ENCODE data around the gene GNAL. TPM values are rescaled to one million over a fixed set of nuclear protein-coding genes. Genes with fewer than 3 reads are reported as not detected.

The GNAL gene
- total and polyA plus RNA-seq, 10 donors = 0.74 to 5.7 (median 3.0) TPM

DNA sequence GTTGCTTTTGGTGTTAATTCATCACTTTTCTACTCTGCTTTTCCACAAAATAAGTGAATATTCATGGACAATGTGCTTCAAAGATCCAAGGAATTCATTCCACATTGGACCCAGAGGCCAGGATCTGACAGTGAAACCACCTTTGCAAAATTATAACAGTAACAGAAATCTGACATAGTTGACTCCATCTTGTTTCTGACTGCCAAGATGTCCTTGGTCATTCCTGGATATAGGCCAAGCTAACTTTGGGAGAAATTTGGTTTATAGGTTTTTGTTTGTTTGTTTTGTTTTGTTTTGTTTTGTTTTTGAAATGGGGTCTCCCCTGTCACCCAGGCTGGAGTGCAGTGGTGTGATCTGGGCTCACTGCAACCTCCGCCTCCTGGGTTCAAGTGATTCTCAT lies 208.7 kb downstream of the GNAL start:
- Histone ChIP-seq H3K9me3 (no peaks in the 10 kb centered on the region), H3K36me3 (peaks cover 0 to 97% (median 31%) of the 10 kb centered on the region in 6 donors), H3K27me3 (replicated peaks in 1 of 7) (no peaks in the 10 kb centered on the region), H3K4me3 (no peak overlapping the region), H3K27ac (no peak overlapping the region), H3K4me1 (peaks cover 0 to 24% (median 9%) of the 10 kb centered on the region in 6 donors)
- TF ChIP-seq POLR2AphosphoS5 (IDR thresholded peaks at IDR 0.05) (no peak), POLR2A (IDR thresholded peaks at IDR 0.05) (no peak)
- TF ChIP-seq, protein P1, sequence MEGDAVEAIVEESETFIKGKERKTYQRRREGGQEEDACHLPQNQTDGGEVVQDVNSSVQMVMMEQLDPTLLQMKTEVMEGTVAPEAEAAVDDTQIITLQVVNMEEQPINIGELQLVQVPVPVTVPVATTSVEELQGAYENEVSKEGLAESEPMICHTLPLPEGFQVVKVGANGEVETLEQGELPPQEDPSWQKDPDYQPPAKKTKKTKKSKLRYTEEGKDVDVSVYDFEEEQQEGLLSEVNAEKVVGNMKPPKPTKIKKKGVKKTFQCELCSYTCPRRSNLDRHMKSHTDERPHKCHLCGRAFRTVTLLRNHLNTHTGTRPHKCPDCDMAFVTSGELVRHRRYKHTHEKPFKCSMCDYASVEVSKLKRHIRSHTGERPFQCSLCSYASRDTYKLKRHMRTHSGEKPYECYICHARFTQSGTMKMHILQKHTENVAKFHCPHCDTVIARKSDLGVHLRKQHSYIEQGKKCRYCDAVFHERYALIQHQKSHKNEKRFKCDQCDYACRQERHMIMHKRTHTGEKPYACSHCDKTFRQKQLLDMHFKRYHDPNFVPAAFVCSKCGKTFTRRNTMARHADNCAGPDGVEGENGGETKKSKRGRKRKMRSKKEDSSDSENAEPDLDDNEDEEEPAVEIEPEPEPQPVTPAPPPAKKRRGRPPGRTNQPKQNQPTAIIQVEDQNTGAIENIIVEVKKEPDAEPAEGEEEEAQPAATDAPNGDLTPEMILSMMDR (IDR thresholded peaks at IDR 0.05 in 8 of 11, conservative IDR thresholded peaks at IDR 0.05 in 3 of 11) = no peak
- DNase-seq = no peak
- intact Hi-C loops (cut with DNase I; ENCODE audit: low total_unique reads) = no loop called here
- 93 to 100% (median 100%) methylated on average over 1 of the region's 1 CpG for WGBS, 5 donors

DNA sequence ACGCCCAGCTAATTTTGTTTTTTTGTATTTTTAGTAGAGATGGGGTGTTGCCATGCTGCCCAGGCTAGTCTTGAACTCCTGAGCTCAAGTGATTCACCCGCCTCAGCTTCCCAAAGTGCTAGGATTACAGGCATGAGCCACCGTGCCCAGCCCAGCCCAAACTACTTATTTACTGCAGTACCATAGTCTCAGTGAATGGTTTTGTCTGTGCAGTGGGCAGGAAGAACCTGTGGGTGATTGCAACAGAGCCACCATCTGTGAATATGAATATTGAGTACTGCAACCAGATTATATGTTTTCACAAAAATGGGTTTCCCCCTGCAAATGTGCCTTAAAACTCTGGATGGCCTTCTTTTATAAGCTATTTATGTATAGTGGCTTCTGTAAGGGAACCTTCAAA lies 210.0 kb downstream of the GNAL start:
- WGBS, 5 donors = 70 to 89% (median 84%) methylated on average over 3 of the region's 3 CpGs
- Histone ChIP-seq H3K27me3 (replicated peaks in 1 of 7) (no peaks in the 10 kb centered on the region), H3K9me3 (no peaks in the 10 kb centered on the region), H3K4me3 (no peak overlapping the region), H3K4me1 (peaks cover 0 to 17% (median 2%) of the 10 kb centered on the region in 6 donors), H3K36me3 (peaks cover 0 to 97% (median 34%) of the 10 kb centered on the region in 6 donors), H3K27ac (no peak overlapping the region)
- TF ChIP-seq, protein P1 (IDR thresholded peaks at IDR 0.05 in 8 of 11, conservative IDR thresholded peaks at IDR 0.05 in 3 of 11) = no peak
- no peak for TF ChIP-seq POLR2A (IDR thresholded peaks at IDR 0.05)
- no peak for TF ChIP-seq POLR2AphosphoS5 (IDR thresholded peaks at IDR 0.05)
- intact Hi-C loops (cut with DNase I; ENCODE audit: low total_unique reads) = no loop called here
- no peak for DNase-seq

DNA sequence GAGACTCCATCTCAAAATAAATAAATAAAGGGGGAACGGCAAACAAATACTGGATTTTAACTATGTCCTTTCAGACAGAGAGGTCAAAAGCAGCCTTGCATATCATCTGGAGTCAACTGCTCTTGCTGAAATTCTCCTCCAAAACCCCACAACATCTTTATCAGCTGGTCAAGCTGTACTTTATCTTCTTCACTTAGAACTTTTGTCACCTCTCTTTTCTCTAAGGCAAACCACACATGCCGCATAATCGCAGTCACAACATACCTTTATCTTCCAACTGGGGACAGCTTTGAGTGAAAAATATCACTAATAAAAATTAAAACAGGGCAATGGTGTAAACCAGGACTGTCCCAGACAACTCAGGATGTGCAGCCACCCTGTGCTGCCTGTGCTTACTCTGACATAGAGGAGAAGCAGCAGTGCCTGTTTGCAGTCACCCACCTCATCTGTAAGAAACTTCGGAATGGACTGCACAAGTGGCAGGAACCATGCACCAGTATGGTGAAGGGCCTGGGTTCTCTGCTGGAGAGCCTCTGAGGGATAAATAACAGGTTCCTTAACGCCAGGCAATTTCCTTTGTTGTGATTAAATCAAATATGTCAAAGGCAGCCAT lies 212.9 kb downstream of the GNAL start:
- H3K27ac ChIP-seq = no peak overlapping the region
- intact Hi-C loops (cut with DNase I; ENCODE audit: low total_unique reads) = no loop called here

More for the DNA sequence above, 212.9 kb downstream of the GNAL start:
- H3K9me3 ChIP-seq = no peaks in the 10 kb centered on the region
- DNase-seq = no peak
- peaks cover 2 to 37% (median 9%) of the 10 kb centered on the region in 6 donors for H3K4me1 ChIP-seq
- whole genome bisulfite sequencing, 5 donors = 87 to 92% (median 92%) methylated on average over 5 of the region's 5 CpGs
- TF ChIP-seq POLR2AphosphoS5 (IDR thresholded peaks at IDR 0.05) (no peak), POLR2A (IDR thresholded peaks at IDR 0.05) (no peak)
- TF ChIP-seq, protein P1 (IDR thresholded peaks at IDR 0.05 in 8 of 11, conservative IDR thresholded peaks at IDR 0.05 in 3 of 11) = no peak
- peaks cover 0 to 90% (median 21%) of the 10 kb centered on the region in 6 donors for H3K36me3 ChIP-seq
- H3K27me3 ChIP-seq (replicated peaks in 1 of 7) = no peaks in the 10 kb centered on the region
- H3K4me3 ChIP-seq = no peak overlapping the region

Measured in spleen (tissue), 11 donors.